Midbrain (tissue), 1 donor: ENCODE data around the gene ADAM29.
"Not testable (repeated sequence)": the region's sequence is repeated elsewhere in the genome, so short reads cannot be mapped to it uniquely, and the experiment has no call there.

Experiments used
- DNase-seq: peaks from one replicate; lab custom pipeline; 2025; lab: John Stamatoyannopoulos, UW

Gene ADAM29

GRCh38 chr4:174918058-174918457 is at the start of gene ADAM29:
Gene ADAM29 (plus strand): TSS chr4:174918358. CDS start chr4:174975526, 57,168 bp downstream.
- no peak for DNase-seq

- DNase-seq: no peak
Measured at GRCh38 chr4:174869339-174869738, 48.8 kb upstream of the ADAM29 start.

GRCh38 chr4:174870311-174870710 is 47.8 kb upstream of the ADAM29 start:
- no peak for DNase-seq

GRCh38 chr4:174871407-174871806 is 46.8 kb upstream of the ADAM29 start:
- no peak for DNase-seq

- DNase-seq: not testable (repeated sequence)
Measured at GRCh38 chr4:174873146-174873545, 45.0 kb upstream of the ADAM29 start.

GRCh38 chr4:174873931-174874330 is 44.2 kb upstream of the ADAM29 start:
- no peak for DNase-seq

GRCh38 chr4:174874898-174875297 is 43.3 kb upstream of the ADAM29 start:
- DNase-seq: no peak

- DNase-seq: no peak
Measured at GRCh38 chr4:174880001-174880400, 38.2 kb upstream of the ADAM29 start.

GRCh38 chr4:174882317-174882992 is 35.7 kb upstream of the ADAM29 start:
- DNase-seq: no peak

- no peak for DNase-seq
Measured at GRCh38 chr4:174907508-174907907, 10.7 kb upstream of the ADAM29 start.

GRCh38 chr4:174910271-174910670 is 7.9 kb upstream of the ADAM29 start:
- DNase-seq: no peak

- DNase-seq: no peak
Measured at GRCh38 chr4:174912919-174913543, 5.1 kb upstream of the ADAM29 start.

- no peak for DNase-seq
Measured at GRCh38 chr4:174919886-174920423, 1.8 kb downstream of the ADAM29 start.

GRCh38 chr4:174926958-174927357 is 8.8 kb downstream of the ADAM29 start:
- no peak for DNase-seq

- no peak for DNase-seq
Measured at GRCh38 chr4:174928174-174928573, 10.0 kb downstream of the ADAM29 start.

- no peak for DNase-seq
Measured at GRCh38 chr4:174928575-174929253, 10.6 kb downstream of the ADAM29 start.

- no peak for DNase-seq
Measured at GRCh38 chr4:174929346-174929745, 11.2 kb downstream of the ADAM29 start.

GRCh38 chr4:174930895-174931294 is 12.7 kb downstream of the ADAM29 start:
- DNase-seq: no peak

- no peak for DNase-seq
Measured at GRCh38 chr4:174933083-174933482, 14.9 kb downstream of the ADAM29 start.

- no peak for DNase-seq
Measured at GRCh38 chr4:174934360-174934759, 16.2 kb downstream of the ADAM29 start.

GRCh38 chr4:174935607-174936006 is 17.4 kb downstream of the ADAM29 start:
- DNase-seq: no peak

- DNase-seq: no peak
Measured at GRCh38 chr4:174940002-174940401, 21.8 kb downstream of the ADAM29 start.

- no peak for DNase-seq
Measured at GRCh38 chr4:174946246-174946645, 28.1 kb downstream of the ADAM29 start.
